A549 (cell line): ENCODE data around the gene SLC12A2. TPM values are rescaled to one million over a fixed set of nuclear protein-coding genes. Genes with fewer than 3 reads are reported as not detected.

ENCODE experiments used
- ATAC-seq, 2 experiments: fragments of 200-7000 bp in 1 of 2; fragments of >200 bp in 1 of 2; cut with Nextera tagmentation in 1 of 2; cut with Tn5 transposase in 1 of 2; 3 replicates each; pipeline versions ENCODE4 v1.8.0 to v1.9.1; 2018 to 2020; ENCODE audit warnings: mild to moderate bottlenecking in 1 of 2, moderate library complexity in 1 of 2
- CTCF ChIA-PET: fragments of 300-600 bp; sonication (Branson Sonifier 250); formaldehyde crosslinking; extraction: SDS; loops from one replicate; lab custom pipeline; 2021; ENCODE audit warnings: antibody characterized with exemption, inconsistent platforms; lab: Yijun Ruan, JAX
- POLR2A ChIA-PET: fragments of 350-600 bp; formaldehyde crosslinking; extraction: SDS; loops from one replicate; lab custom pipeline; 2021; ENCODE audit warnings: antibody characterized with exemption, inconsistent platforms; lab: Yijun Ruan, JAX
- DNase-seq, 2 experiments: peaks; one replicate each; pipeline versions ENCODE4 v3.0.0 to v3.0.0-alpha.2; 2011 to 2016; ENCODE audit warnings: low read depth in 1 of 2, low spot score in 1 of 2
- FAIRE-seq: peaks from 2 replicates; lab custom pipeline; 2011; peaks lifted over from hg19 to GRCh38; lab: Jason Lieb, UNC
- H3K27ac ChIP-seq, 2 experiments: fragments of >200 bp; sonication (Bioruptor Twin); formaldehyde crosslinking; 3 replicates each; pipeline ENCODE4 v1.5.1; 2016 to 2017
- H3K4me1 ChIP-seq: fragments of >200 bp; sonication (Bioruptor Twin); formaldehyde crosslinking; 3 replicates; pipeline ENCODE4 v1.6.1; 2016
- H3K4me2 ChIP-seq: fragments of >200 bp; sonication (Bioruptor Twin); formaldehyde crosslinking; 3 replicates; pipeline ENCODE4 v1.6.1; 2016
- H3K4me3 ChIP-seq: fragments of >200 bp; sonication (Bioruptor Twin); formaldehyde crosslinking; 3 replicates; pipeline ENCODE4 v1.5.1; 2016
- H3K9me3 ChIP-seq: fragments of >200 bp; sonication (Bioruptor Twin); formaldehyde crosslinking; 3 replicates; pipeline ENCODE4 v1.6.1; 2016
- BHLHE40 ChIP-seq: IDR thresholded peaks from 2 replicates; pipeline ENCODE4 v1.6.1; 2012; ENCODE audit warnings: low read depth, low read length, inconsistent platforms
- CBX2 ChIP-seq: fragments of 200-600 bp; sonication (generic); IDR thresholded peaks from 2 replicates; pipeline ENCODE4 v1.6.1; 2016; ENCODE audit warnings: low read depth, mild to moderate bottlenecking, borderline replicate concordance
- CHD2 ChIP-seq: fragments of 150-350 bp; IDR thresholded peaks from 2 replicates; pipeline ENCODE4 v1.6.1; 2014; ENCODE audit warnings: low read length; ENCODE audit not compliant: partially characterized antibody
- EHMT2 ChIP-seq: fragments of 200-600 bp; sonication (generic); IDR thresholded peaks from 2 replicates; pipeline ENCODE4 v1.6.1; 2016; ENCODE audit warnings: antibody characterized with exemption, low read depth, mild to moderate bottlenecking, moderate library complexity
- EP300 ChIP-seq, 2 experiments: fragments of >200 bp; sonication (Bioruptor Twin); formaldehyde crosslinking; IDR thresholded peaks; 2 replicates in 1 of 2; 3 replicates in 1 of 2; pipeline ENCODE4 v1.6.1; 2016 to 2017
- FOSL2 ChIP-seq, 2 experiments: fragments of 450-650 bp in 1 of 2; fragments of >200 bp in 1 of 2; sonication (Bioruptor Twin) in 1 of 2; formaldehyde crosslinking; IDR thresholded peaks; 2 replicates each; pipeline versions ENCODE4 v1.5.0 to v1.6.1; 2016 to 2020; ENCODE audit warnings: mild to moderate bottlenecking in 1 of 2, moderate library complexity in 1 of 2
- HDAC2 ChIP-seq: fragments of 200-600 bp; sonication (generic); IDR thresholded peaks from 2 replicates; pipeline ENCODE4 v1.6.1; 2016
- HOXA7 ChIP-seq: fragments of 250-450 bp; sonication (Bioruptor Pico); IDR thresholded peaks from 2 replicates; pipeline ENCODE4 v1.5.0; 2020; ENCODE audit warnings: mild to moderate bottlenecking, moderate library complexity
- HOXB13 ChIP-seq: fragments of 250-450 bp; sonication (Bioruptor Pico); IDR thresholded peaks from 2 replicates; pipeline ENCODE4 v1.5.0; 2020; ENCODE audit warnings: low read depth, mild to moderate bottlenecking, moderate library complexity
- MAFK ChIP-seq: fragments of 450-650 bp; IDR thresholded peaks from 2 replicates; pipeline ENCODE4 v1.6.1; 2014; ENCODE audit not compliant: partially characterized antibody
- MAZ ChIP-seq: fragments of 150-350 bp; IDR thresholded peaks from 2 replicates; pipeline ENCODE4 v1.6.1; 2014; ENCODE audit warnings: antibody characterized with exemption, low read depth, low read length, borderline replicate concordance
- NPAS2 ChIP-seq: fragments of 250-450 bp; sonication (Bioruptor Pico); IDR thresholded peaks from 2 replicates; pipeline ENCODE4 v1.8.0; 2022; ENCODE audit warnings: mild to moderate bottlenecking, moderate library complexity, borderline replicate concordance
- NR3C1 ChIP-seq: fragments of >200 bp; sonication (Bioruptor Twin); formaldehyde crosslinking; IDR thresholded peaks from 3 replicates; pipeline ENCODE4 v1.6.1; 2017
- SREBF2 ChIP-seq: fragments of 450-650 bp; IDR thresholded peaks from 2 replicates; pipeline ENCODE4 v1.6.1; 2014; ENCODE audit warnings: mild to moderate bottlenecking, moderate library complexity
- TP53 ChIP-seq: fragments of 250-450 bp; sonication (Bioruptor Pico); IDR thresholded peaks from 2 replicates; pipeline ENCODE4 v1.5.0; 2021; ENCODE audit warnings: mild to moderate bottlenecking, moderate library complexity
- ZFP36 ChIP-seq: fragments of 450-650 bp; IDR thresholded peaks from 2 replicates; pipeline ENCODE4 v1.6.1; 2014; ENCODE audit warnings: borderline replicate concordance; ENCODE audit not compliant: partially characterized antibody
- ZSCAN20 ChIP-seq: fragments of 250-450 bp; sonication (Bioruptor Pico); IDR thresholded peaks from 2 replicates; pipeline ENCODE4 v1.8.0; 2022; ENCODE audit warnings: mild to moderate bottlenecking, moderate library complexity
- WGBS: methylation state at CpG from one replicate; pipeline ENCODE4 v1.1.6; 2017; ENCODE audit errors: missing lambda C conversion rate; 5-methylcytosine and 5-hydroxymethylcytosine counted together
- polyA plus RNA-seq, 4 experiments: library from polyadenylated mRNA; depleted of rRNA in 3 of 4; stranded (reverse); fragments of >200 nt; fragmentation: RNase III in 1 of 4; extraction: RNeasy Plus Mini Kit Qiagen cat#74134 plus additional on column Dnase treatment in 1 of 4; gene quantifications; 2 replicates in 3 of 4; 3 replicates in 1 of 4; pipeline ENCODE4 v1.2.3, GENCODE V29; 2011 to 2017
- TF ChIP-seq, protein P1 (sequence below): fragments of 150-350 bp; IDR thresholded peaks from 2 replicates; pipeline ENCODE4 v1.6.1; 2014; ENCODE audit warnings: low read depth, mild to moderate bottlenecking, low read length
- TF ChIP-seq, protein P2 (sequence below): IDR thresholded peaks from 2 replicates; pipeline ENCODE4 v1.6.1; 2012; ENCODE audit warnings: low read depth, borderline replicate concordance
- TF ChIP-seq, protein P3 (sequence below): fragments of 450-650 bp; IDR thresholded peaks from 2 replicates; pipeline ENCODE4 v1.6.1; 2014; ENCODE audit warnings: antibody characterized with exemption
- TF ChIP-seq, protein P4 (sequence below): IDR thresholded peaks from 2 replicates; pipeline ENCODE4 v1.6.1; 2012

The SLC12A2 gene
- polyA plus RNA-seq, 2 of the 4 experiments (the other 2 are of a cell fraction), result 17.1 to 99.9 TPM

DNA sequence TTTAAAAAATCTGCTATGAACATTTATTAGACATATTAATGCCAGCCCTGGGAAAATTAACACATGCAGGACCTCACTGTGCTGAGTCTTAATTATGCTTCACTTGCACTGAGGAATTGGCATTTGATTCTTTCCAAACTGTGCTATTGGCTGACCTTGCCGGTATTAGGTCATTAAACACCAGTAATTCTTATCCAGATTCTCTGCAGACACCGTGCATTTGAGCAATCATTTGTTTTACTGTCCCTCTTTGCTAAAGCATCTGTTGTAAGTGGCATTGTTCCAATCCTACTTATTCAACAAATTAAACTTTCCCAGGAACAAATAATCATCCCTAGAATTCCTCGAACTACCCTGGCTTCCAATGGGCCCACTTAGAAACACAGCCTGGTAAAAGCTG is 145.0 kb downstream of the SLC12A2 start (continued):
- TF ChIP-seq, protein P1, sequence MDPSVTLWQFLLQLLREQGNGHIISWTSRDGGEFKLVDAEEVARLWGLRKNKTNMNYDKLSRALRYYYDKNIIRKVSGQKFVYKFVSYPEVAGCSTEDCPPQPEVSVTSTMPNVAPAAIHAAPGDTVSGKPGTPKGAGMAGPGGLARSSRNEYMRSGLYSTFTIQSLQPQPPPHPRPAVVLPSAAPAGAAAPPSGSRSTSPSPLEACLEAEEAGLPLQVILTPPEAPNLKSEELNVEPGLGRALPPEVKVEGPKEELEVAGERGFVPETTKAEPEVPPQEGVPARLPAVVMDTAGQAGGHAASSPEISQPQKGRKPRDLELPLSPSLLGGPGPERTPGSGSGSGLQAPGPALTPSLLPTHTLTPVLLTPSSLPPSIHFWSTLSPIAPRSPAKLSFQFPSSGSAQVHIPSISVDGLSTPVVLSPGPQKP, result no peak
- TF ChIP-seq ZFP36 (no peak), EHMT2 (no peak), BHLHE40 (no peak)

DNA sequence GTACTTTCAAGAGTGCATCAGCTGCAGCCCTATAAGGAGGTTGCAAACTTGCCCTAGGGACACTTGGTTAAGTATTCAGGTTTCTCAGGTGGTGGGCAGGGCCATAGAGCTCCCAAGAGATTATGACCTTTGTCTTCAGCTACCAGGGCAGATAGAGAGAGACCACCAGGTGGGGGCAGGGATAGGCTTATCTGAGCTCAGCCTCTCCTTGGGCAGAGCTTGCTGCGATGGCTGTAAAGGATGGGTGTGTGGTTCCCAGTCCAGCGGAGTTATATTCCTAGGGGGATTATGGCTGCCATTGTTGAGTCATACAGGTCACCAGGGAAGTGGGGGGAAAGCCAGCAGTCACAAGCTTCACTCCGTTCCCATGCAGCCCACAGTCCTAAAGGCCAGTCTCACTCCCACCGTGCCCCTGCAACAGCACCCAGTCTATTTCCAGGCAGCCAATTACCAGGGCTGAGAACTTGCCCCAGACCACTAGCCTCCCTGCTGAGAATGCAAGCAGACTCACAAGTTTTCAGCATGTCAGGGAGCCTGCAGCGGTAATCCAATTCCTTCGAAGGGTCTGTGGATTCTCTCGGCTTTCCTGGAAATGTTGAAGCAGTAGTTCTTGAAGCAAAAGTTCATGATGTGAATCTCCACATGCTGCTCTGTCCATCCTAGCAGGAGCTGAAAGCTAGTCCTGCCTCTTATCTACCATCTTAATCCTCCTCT is 151.5 kb downstream of the SLC12A2 start:
- 68% methylated on average over 4 of the region's 7 CpGs for WGBS
- H3K27ac ChIP-seq, result no peak overlapping the region
- H3K9me3 ChIP-seq, result no peaks in the 10 kb centered on the region
- no peak for FAIRE-seq
- no peak for DNase-seq
- no peak overlapping the region for H3K4me3 ChIP-seq
- no peak for ATAC-seq
- ChIA-PET POLR2A (no interaction called here), CTCF (no interaction called here)
- no peak overlapping the region for H3K4me2 ChIP-seq
- no peak for TF ChIP-seq HOXB13
- TF ChIP-seq NPAS2 (CRISPR knock-in tag), result no peak
- TF ChIP-seq NR3C1, result no peak
- H3K4me1 ChIP-seq, result no peaks in the 10 kb centered on the region

DNA sequence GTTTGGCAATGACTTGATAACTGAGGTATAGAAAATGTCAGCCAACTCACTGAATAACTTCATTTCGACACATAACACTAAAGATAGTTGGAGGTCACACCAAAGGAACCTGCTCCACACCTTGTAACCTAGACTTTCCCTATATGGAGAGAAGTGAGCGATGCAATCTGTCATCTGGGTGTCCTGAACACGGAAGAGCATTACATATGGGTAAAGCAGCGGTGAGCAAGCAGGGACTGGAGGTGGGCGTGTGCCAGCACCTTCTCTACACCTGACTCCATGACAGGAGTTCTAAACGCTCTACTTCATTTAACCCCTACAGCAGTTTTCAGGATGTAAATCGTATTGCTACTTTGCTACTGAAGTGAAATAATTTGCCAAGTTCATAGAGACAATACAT is 152.8 kb downstream of the SLC12A2 start:
- CTCF ChIA-PET, result no interaction called here
- DNase-seq (no peak), FAIRE-seq (no peak), ATAC-seq (no peak)
- 49% methylated on average over 7 of the region's 7 CpGs for WGBS
- Histone ChIP-seq H3K4me3 (no peak overlapping the region), H3K9me3 (no peaks in the 10 kb centered on the region), H3K4me1 (no peaks in the 10 kb centered on the region), H3K27ac (no peak overlapping the region), H3K4me2 (no peak overlapping the region)
- POLR2A ChIA-PET, result no interaction called here
- TF ChIP-seq MAFK, result no peak
- TF ChIP-seq FOSL2 (IDR thresholded peaks at IDR 0.05), result no peak
- TF ChIP-seq FOSL2 (CRISPR knock-in tag; IDR thresholded peaks at IDR 0.05), result no peak
- no peak for TF ChIP-seq HOXA7 (CRISPR knock-in tag)
- TF ChIP-seq, protein P2, sequence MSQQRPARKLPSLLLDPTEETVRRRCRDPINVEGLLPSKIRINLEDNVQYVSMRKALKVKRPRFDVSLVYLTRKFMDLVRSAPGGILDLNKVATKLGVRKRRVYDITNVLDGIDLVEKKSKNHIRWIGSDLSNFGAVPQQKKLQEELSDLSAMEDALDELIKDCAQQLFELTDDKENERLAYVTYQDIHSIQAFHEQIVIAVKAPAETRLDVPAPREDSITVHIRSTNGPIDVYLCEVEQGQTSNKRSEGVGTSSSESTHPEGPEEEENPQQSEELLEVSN, result no peak
- TF ChIP-seq CHD2, result no peak
- TF ChIP-seq, protein P3, sequence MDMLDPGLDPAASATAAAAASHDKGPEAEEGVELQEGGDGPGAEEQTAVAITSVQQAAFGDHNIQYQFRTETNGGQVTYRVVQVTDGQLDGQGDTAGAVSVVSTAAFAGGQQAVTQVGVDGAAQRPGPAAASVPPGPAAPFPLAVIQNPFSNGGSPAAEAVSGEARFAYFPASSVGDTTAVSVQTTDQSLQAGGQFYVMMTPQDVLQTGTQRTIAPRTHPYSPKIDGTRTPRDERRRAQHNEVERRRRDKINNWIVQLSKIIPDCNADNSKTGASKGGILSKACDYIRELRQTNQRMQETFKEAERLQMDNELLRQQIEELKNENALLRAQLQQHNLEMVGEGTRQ, result no peak
- TF ChIP-seq CBX2, result no peak
- no peak for TF ChIP-seq HDAC2
- no peak for TF ChIP-seq MAZ
- no peak for TF ChIP-seq EP300 (IDR thresholded peaks at IDR 0.05)
- no peak for TF ChIP-seq TP53 (CRISPR knock-in tag)
- TF ChIP-seq SREBF2, result no peak
- no peak for TF ChIP-seq ZSCAN20 (CRISPR knock-in tag)
- TF ChIP-seq, protein P4, sequence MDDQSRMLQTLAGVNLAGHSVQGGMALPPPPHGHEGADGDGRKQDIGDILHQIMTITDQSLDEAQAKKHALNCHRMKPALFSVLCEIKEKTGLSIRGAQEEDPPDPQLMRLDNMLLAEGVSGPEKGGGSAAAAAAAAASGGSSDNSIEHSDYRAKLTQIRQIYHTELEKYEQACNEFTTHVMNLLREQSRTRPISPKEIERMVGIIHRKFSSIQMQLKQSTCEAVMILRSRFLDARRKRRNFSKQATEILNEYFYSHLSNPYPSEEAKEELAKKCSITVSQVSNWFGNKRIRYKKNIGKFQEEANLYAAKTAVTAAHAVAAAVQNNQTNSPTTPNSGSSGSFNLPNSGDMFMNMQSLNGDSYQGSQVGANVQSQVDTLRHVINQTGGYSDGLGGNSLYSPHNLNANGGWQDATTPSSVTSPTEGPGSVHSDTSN, result no peak
